Activated CD4-positive, alpha-beta T cell treated with anti-CD3 and anti-CD28 coated beads, Interleukin-2, amount 10 ng/mL, durations not matched to agents 24 days and 14 days (primary cell): Measurements from ENCODE around the gene FANCG. TPM values are rescaled to one million over a fixed set of nuclear protein-coding genes. Genes with fewer than 3 reads are reported as not detected.

Experiments
- DNase-seq: peaks from one replicate; pipeline ENCODE4 v3.0.0; 2022
- H3K27ac Mint-ChIP-seq: one replicate; pipeline ENCODE4 v1.8.0; 2022; ENCODE audit warnings: mild to moderate bottlenecking, mixed read lengths
- H3K27me3 Mint-ChIP-seq: one replicate; pipeline ENCODE4 v1.8.0; 2022; ENCODE audit warnings: mixed read lengths
- H3K36me3 Mint-ChIP-seq: one replicate; pipeline ENCODE4 v1.8.0; 2022; ENCODE audit warnings: low read depth, mild to moderate bottlenecking, mixed read lengths
- H3K4me1 Mint-ChIP-seq: one replicate; pipeline ENCODE4 v1.8.0; 2021; ENCODE audit warnings: mixed read lengths
- H3K4me3 Mint-ChIP-seq: one replicate; pipeline ENCODE4 v1.8.0; 2022; ENCODE audit warnings: mild to moderate bottlenecking, moderate library complexity, mixed read lengths
- H3K9me3 Mint-ChIP-seq: one replicate; pipeline ENCODE4 v1.8.0; 2021; ENCODE audit warnings: mixed read lengths
- intact Hi-C: fragments of 100-400 bp; cut with micrococcal nuclease; formaldehyde crosslinking; loops from one replicate; pipeline ENCODE4 v1.15.1; 2023
- total RNA-seq: library from RNA; stranded (reverse); gene quantifications from 2 replicates; pipeline ENCODE4 v1.2.3, GENCODE V29; 2022

Gene FANCG
- total RNA-seq, 1 donor from 2014 or later, result 114 TPM

DNA sequence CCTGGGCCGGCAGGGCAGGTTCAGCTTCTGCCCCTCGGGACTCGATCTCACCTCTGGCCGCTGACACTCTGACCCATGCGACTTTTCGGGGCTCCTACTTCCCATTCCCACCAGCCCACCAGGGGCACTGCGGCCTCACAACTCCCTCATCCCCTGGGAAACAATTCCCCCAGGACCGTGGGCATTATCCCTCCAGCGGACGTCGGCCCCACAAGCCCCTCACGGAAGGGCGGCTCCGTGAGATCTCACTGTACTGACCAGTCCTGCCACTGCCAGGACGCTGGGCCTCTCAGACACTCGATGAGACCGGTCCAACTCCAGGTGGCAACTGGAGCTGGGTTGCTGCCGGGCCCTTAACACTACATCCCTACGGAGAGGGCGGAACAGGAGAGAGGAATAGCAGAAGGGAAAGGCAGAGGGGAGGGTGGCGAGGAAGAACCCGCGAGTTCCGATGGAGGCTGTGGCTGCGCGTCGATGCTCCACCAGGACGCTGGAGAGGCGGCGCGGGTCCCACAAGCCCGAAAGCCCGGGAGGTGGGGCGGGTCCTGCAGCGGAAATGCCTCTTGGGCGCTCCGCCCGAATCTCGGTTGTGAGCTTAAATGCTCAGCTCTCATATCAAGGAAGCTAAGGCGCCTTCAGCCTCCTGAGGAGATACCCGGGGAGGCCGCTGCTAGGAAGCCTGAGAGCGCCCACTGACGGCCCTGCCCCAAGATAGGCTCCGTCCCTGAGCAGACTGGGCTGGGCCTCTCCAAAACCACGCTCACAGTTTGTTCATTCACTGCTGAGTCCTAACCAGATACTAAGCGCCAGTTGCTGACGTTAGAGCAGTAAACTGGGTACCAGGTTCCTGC is 43.7 kb downstream of the FANCG start:
- H3K36me3 Mint-ChIP-seq, result peaks cover 12% of the 10 kb centered on the region
- peak overlapping the region; percentile 68 for H3K4me3 Mint-ChIP-seq
- no peaks in the 10 kb centered on the region for H3K27me3 Mint-ChIP-seq
- peak overlapping the region; percentile 68 for H3K27ac Mint-ChIP-seq
- no peaks in the 10 kb centered on the region for H3K9me3 Mint-ChIP-seq
- DNase-seq, result peak; percentile 89
- intact Hi-C loops, result loop anchor here (5.0 kb wide), 1 partner anchor 44 kb away; no protein-coding TSS in a partner anchor
- peaks cover 8% of the 10 kb centered on the region for H3K4me1 Mint-ChIP-seq

GRCh38 chr9:35033101-35033500 is 46.6 kb downstream of the FANCG start:
- Mint-ChIP-seq H3K4me1 (peaks cover 11% of the 10 kb centered on the region), H3K9me3 (no peaks in the 10 kb centered on the region), H3K27me3 (no peaks in the 10 kb centered on the region), H3K36me3 (peaks cover 5% of the 10 kb centered on the region), H3K4me3 (no peak overlapping the region), H3K27ac (no peak overlapping the region)
- intact Hi-C loops, result no loop called here
- DNase-seq, result no peak

DNA sequence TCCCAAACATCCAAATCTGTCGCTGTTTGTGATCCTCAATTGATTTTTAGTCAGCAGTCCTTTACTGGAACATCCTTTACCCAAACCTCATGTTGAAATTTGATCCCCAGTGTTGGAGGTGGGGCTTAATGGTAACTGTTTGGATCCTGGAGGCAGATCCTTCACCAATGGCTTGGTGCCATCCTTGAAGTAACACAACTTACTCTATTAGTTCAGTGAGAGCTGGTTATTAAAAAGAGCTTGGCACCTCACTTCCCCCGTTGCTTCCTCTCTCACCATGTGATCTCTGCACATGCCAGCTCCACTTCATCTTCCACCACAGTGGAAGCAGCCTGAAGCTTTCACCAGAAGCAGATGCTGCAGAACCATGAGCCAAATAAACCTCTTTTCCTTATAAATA is 49.9 kb downstream of the FANCG start:
- Mint-ChIP-seq H3K27ac (no peak overlapping the region), H3K4me1 (peaks cover 11% of the 10 kb centered on the region), H3K4me3 (no peak overlapping the region), H3K27me3 (no peaks in the 10 kb centered on the region), H3K9me3 (no peaks in the 10 kb centered on the region), H3K36me3 (peaks cover 5% of the 10 kb centered on the region)
- intact Hi-C loops, result no loop called here
- DNase-seq, result no peak

GRCh38 chr9:35029241-35029640 is 50.5 kb downstream of the FANCG start:
- DNase-seq, result no peak
- peaks cover 5% of the 10 kb centered on the region for H3K36me3 Mint-ChIP-seq
- no peak overlapping the region for H3K27ac Mint-ChIP-seq
- H3K4me1 Mint-ChIP-seq, result peaks cover 13% of the 10 kb centered on the region
- H3K4me3 Mint-ChIP-seq, result no peak overlapping the region
- intact Hi-C loops, result no loop called here
- no peaks in the 10 kb centered on the region for H3K27me3 Mint-ChIP-seq
- no peaks in the 10 kb centered on the region for H3K9me3 Mint-ChIP-seq

DNA sequence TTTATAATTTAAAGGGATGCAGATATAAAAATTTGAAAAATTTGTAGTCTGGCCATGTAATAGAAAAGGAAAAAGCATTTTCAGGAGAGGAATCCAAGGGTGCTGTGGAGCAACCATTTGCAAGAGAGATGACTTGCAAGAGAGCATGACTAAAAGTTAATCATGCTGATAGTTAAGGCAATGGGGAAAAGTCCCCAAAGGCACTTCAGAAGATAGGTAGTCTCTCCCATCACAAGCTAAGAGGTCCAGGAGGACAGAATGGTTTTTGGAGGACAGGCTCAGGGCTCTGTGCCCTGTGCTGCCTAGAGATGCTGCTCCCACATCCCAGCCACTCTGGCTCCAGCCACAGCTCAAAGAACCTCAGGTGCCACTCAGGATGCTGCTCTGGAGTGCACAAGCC is 51.4 kb downstream of the FANCG start:
- Mint-ChIP-seq H3K9me3 (no peaks in the 10 kb centered on the region), H3K4me1 (peaks cover 19% of the 10 kb centered on the region), H3K36me3 (peaks cover 5% of the 10 kb centered on the region), H3K4me3 (no peak overlapping the region), H3K27ac (no peak overlapping the region), H3K27me3 (no peaks in the 10 kb centered on the region)
- no peak for DNase-seq
- intact Hi-C loops, result no loop called here

- H3K9me3 Mint-ChIP-seq, result no peaks in the 10 kb centered on the region
- intact Hi-C loops, result no loop called here
- no peak overlapping the region for H3K4me3 Mint-ChIP-seq
- no peak overlapping the region for H3K27ac Mint-ChIP-seq
- H3K4me1 Mint-ChIP-seq, result peaks cover 20% of the 10 kb centered on the region
- H3K27me3 Mint-ChIP-seq, result no peaks in the 10 kb centered on the region
- no peak for DNase-seq
- peaks cover 5% of the 10 kb centered on the region for H3K36me3 Mint-ChIP-seq
Observed at GRCh38 chr9:35027860-35028259, 51.9 kb downstream of the FANCG start.

GRCh38 chr9:35027374-35027773 is 52.4 kb downstream of the FANCG start:
- intact Hi-C loops, result no loop called here
- no peak for DNase-seq
- H3K27me3 Mint-ChIP-seq, result no peaks in the 10 kb centered on the region
- peaks cover 20% of the 10 kb centered on the region for H3K4me1 Mint-ChIP-seq
- no peak overlapping the region for H3K27ac Mint-ChIP-seq
- H3K36me3 Mint-ChIP-seq, result peaks cover 5% of the 10 kb centered on the region
- no peaks in the 10 kb centered on the region for H3K9me3 Mint-ChIP-seq
- no peak overlapping the region for H3K4me3 Mint-ChIP-seq

GRCh38 chr9:35026671-35027070 is 53.1 kb downstream of the FANCG start:
- H3K9me3 Mint-ChIP-seq, result no peaks in the 10 kb centered on the region
- no peak for DNase-seq
- no peak overlapping the region for H3K27ac Mint-ChIP-seq

More at GRCh38 chr9:35026671-35027070, 53.1 kb downstream of the FANCG start:
- intact Hi-C loops, result no loop called here
- no peaks in the 10 kb centered on the region for H3K27me3 Mint-ChIP-seq
- H3K4me1 Mint-ChIP-seq, result peaks cover 20% of the 10 kb centered on the region
- H3K4me3 Mint-ChIP-seq, result no peak overlapping the region
- peaks cover 1% of the 10 kb centered on the region for H3K36me3 Mint-ChIP-seq

Other genes starting within 250 kb of the FANCG start
- gene PHF24, start 121.7 kb downstream of the FANCG start, total RNA-seq, result 0.14 and 0.57 TPM in 2 replicates
- gene DNAJB5, start 90.2 kb downstream of the FANCG start, total RNA-seq, result 7.7 and 10.6 TPM in 2 replicates
- 335 and 343 TPM in 2 replicates for gene VCP, start 7.3 kb downstream of the FANCG start, total RNA-seq
- 32.5 and 37.2 TPM in 2 replicates for gene PIGO, start 16.6 kb upstream of the FANCG start, total RNA-seq
- 258 and 262 TPM in 2 replicates for gene STOML2, start 23.2 kb upstream of the FANCG start, total RNA-seq
- gene ATOSB, start 35.9 kb upstream of the FANCG start, total RNA-seq, result 3.7 and 4.7 TPM in 2 replicates
- gene UNC13B, start 82.1 kb upstream of the FANCG start, total RNA-seq, result 0.47 and 0.51 TPM in 2 replicates